Smooth muscle cell (in vitro differentiated cells): Measurements from ENCODE around the gene KIAA0930. TPM values are rescaled to one million over a fixed set of nuclear protein-coding genes. Genes with fewer than 3 reads are reported as not detected.
A peak's percentile ranks its signal among the peaks of the same experiment; 100 is the strongest.

Experiments used
- DNase-seq: peaks from one replicate; lab custom pipeline; 2025; ENCODE audit not compliant: unreplicated experiment; lab: John Stamatoyannopoulos, UW
- H2AFZ ChIP-seq: fragments of 200-600 bp; sonication (generic); 2 replicates; pipeline ENCODE4 v1.6.0; 2016; ENCODE audit warnings: antibody characterized with exemption, low read depth, mild to moderate bottlenecking
- H3F3A ChIP-seq: fragments of 200-600 bp; sonication (generic); 2 replicates; pipeline ENCODE4 v1.6.0; 2017; ENCODE audit warnings: antibody characterized with exemption, low read depth
- H3K27ac ChIP-seq: fragments of 200-600 bp; sonication (generic); 2 replicates; pipeline ENCODE4 v1.5.1; 2016; ENCODE audit warnings: low read depth, mild to moderate bottlenecking
- H3K27me3 ChIP-seq: fragments of 200-600 bp; sonication (generic); 2 replicates; pipeline ENCODE4 v1.6.1; 2016; ENCODE audit warnings: low read depth, mild to moderate bottlenecking
- H3K36me3 ChIP-seq: fragments of 200-600 bp; sonication (generic); 2 replicates; pipeline ENCODE4 v1.5.1; 2016; ENCODE audit warnings: low read depth
- H3K4me1 ChIP-seq: fragments of 200-600 bp; sonication (generic); 2 replicates; pipeline ENCODE4 v1.5.1; 2016; ENCODE audit warnings: low read depth
- H3K4me2 ChIP-seq: fragments of 200-600 bp; sonication (generic); 2 replicates; pipeline ENCODE4 v1.6.0; 2016; ENCODE audit warnings: mild to moderate bottlenecking
- H3K4me3 ChIP-seq: fragments of 200-600 bp; sonication (generic); 2 replicates; pipeline ENCODE4 v1.5.1; 2016; ENCODE audit warnings: mild to moderate bottlenecking
- H3K79me2 ChIP-seq: fragments of 200-600 bp; sonication (generic); 2 replicates; pipeline ENCODE4 v1.6.0; 2016; ENCODE audit warnings: low read depth, mild to moderate bottlenecking
- H3K9ac ChIP-seq: fragments of 200-600 bp; sonication (generic); 2 replicates; pipeline ENCODE4 v1.6.0; 2016; ENCODE audit warnings: low read depth
- H3K9me3 ChIP-seq: fragments of 200-600 bp; sonication (generic); replicated peaks from 2 replicates; pipeline ENCODE4 v1.5.1; 2016; ENCODE audit warnings: low read depth
- H4K20me1 ChIP-seq: fragments of 200-600 bp; sonication (generic); 2 replicates; pipeline ENCODE4 v1.6.0; 2016; ENCODE audit warnings: low read depth
- WGBS: methylation state at CpG from one replicate; pipeline ENCODE4 v1.1.7; 2016; ENCODE audit warnings: low lambda C conversion rate; 5-methylcytosine and 5-hydroxymethylcytosine counted together
- polyA plus RNA-seq: library from polyadenylated mRNA; unstranded; fragments of >200 nt; fragmentation: Nextera tagmentation; extraction: Ambion mirVana; gene quantifications from 2 replicates; pipeline ENCODE4 v1.2.1, GENCODE V29; 2016
- total RNA-seq: library from RNA; depleted of rRNA; stranded (reverse); fragments of >200 nt; gene quantifications from 2 replicates; pipeline ENCODE4 v1.2.3, GENCODE V29; 2014
- TF ChIP-seq, protein P1 (sequence below): fragments of 200-600 bp; sonication (generic); IDR thresholded peaks from 2 replicates; pipeline ENCODE4 v1.5.1; 2017; ENCODE audit warnings: borderline replicate concordance, mild to moderate bottlenecking, antibody characterized with exemption; ENCODE audit not compliant: insufficient read depth, poor library complexity, severe bottlenecking

KIAA0930 gene
- 35.9 and 44.8 TPM in 2 replicates for total RNA-seq
- 37.6 and 49.0 TPM in 2 replicates for polyA plus RNA-seq

DNA sequence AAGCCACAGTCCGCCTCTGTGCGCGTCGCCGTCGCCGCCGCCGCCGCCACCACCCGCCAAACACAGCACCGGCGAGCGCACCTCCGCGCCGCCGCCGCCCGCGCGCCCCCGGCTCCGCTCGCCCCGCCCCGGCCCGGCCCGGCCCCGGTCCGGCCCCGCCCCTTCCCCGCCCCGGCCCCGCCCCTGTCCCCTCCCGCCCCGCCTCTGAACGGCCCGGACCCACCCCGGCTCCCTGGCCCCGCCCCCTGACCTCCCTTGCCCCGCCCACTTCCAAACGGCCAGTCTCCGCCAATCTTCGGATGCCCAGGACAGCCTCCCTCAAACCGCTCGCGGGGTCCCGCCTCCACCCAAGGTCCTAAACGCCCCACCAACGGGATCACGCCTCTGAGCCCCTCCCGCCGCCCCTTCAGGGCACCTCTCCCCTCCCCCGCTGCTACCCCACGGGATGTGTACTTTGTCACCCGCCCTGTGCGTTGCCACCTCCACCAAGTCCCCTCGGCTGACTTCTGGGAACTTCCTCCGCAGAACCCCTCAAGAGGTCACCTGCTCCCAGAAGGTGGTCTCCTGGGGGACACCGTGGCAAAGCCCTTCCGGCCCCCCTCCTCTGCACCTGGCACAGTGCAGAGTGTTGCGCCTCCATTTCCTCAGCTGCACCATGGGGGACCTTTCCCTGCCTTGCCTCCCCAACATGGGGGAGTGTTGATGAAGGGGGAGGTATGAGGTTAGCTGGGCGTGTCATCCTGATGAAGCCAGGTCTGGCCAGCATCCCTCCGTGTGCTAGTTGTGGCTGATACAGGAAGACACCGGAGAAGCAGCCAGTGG, at the start of gene KIAA0930:
Gene KIAA0930, minus strand, starts transcription at position 85 of the 822 bp plus-strand sequence. CDS start 191 bp downstream, outside the sequence.
- Histone ChIP-seq H2AFZ (peak within 1 kb of the TSS; percentile 58), H3K9me3 (no peaks in the 10 kb centered on the region), H3K4me2 (peak within 1 kb of the TSS; percentile 99), H3K9ac (peak within 1 kb of the TSS; percentile 59), H3K79me2 (peaks cover 28% of the 10 kb centered on the region), H4K20me1 (peaks cover 43% of the 10 kb centered on the region), H3K27ac (peak within 1 kb of the TSS; percentile 11), H3K36me3 (no peaks in the 10 kb centered on the region), H3F3A (peaks cover 12% of the 10 kb centered on the region), H3K27me3 (no peaks in the 10 kb centered on the region), H3K4me3 (peak within 1 kb of the TSS; percentile 71), H3K4me1 (peaks cover 13% of the 10 kb centered on the region)
- TF ChIP-seq, protein P1, sequence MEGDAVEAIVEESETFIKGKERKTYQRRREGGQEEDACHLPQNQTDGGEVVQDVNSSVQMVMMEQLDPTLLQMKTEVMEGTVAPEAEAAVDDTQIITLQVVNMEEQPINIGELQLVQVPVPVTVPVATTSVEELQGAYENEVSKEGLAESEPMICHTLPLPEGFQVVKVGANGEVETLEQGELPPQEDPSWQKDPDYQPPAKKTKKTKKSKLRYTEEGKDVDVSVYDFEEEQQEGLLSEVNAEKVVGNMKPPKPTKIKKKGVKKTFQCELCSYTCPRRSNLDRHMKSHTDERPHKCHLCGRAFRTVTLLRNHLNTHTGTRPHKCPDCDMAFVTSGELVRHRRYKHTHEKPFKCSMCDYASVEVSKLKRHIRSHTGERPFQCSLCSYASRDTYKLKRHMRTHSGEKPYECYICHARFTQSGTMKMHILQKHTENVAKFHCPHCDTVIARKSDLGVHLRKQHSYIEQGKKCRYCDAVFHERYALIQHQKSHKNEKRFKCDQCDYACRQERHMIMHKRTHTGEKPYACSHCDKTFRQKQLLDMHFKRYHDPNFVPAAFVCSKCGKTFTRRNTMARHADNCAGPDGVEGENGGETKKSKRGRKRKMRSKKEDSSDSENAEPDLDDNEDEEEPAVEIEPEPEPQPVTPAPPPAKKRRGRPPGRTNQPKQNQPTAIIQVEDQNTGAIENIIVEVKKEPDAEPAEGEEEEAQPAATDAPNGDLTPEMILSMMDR = no peak
- 17% methylated on average over 17 of the region's 66 CpGs for WGBS
- peak; percentile 68 for DNase-seq

GRCh38 chr22:45286854-45287551, 46.3 kb upstream of the KIAA0930 start:
- no peak overlapping the region for H3K4me2 ChIP-seq
- no peak overlapping the region for H3K27ac ChIP-seq
- TF ChIP-seq, protein P1 = no peak
- H4K20me1 ChIP-seq = no peaks in the 10 kb centered on the region
- H3K36me3 ChIP-seq = no peaks in the 10 kb centered on the region
- no peak overlapping the region for H3K4me3 ChIP-seq
- H3K79me2 ChIP-seq = no peaks in the 10 kb centered on the region
- H3K27me3 ChIP-seq = peaks cover 32% of the 10 kb centered on the region
- peaks cover 7% of the 10 kb centered on the region for H3K4me1 ChIP-seq
- WGBS = 78% methylated on average over 12 of the region's 12 CpGs
- H3K9me3 ChIP-seq = no peaks in the 10 kb centered on the region
- H3K9ac ChIP-seq = no peak overlapping the region
- H2AFZ ChIP-seq = no peak overlapping the region
- H3F3A ChIP-seq = peaks cover 4% of the 10 kb centered on the region
- DNase-seq = no peak

DNA sequence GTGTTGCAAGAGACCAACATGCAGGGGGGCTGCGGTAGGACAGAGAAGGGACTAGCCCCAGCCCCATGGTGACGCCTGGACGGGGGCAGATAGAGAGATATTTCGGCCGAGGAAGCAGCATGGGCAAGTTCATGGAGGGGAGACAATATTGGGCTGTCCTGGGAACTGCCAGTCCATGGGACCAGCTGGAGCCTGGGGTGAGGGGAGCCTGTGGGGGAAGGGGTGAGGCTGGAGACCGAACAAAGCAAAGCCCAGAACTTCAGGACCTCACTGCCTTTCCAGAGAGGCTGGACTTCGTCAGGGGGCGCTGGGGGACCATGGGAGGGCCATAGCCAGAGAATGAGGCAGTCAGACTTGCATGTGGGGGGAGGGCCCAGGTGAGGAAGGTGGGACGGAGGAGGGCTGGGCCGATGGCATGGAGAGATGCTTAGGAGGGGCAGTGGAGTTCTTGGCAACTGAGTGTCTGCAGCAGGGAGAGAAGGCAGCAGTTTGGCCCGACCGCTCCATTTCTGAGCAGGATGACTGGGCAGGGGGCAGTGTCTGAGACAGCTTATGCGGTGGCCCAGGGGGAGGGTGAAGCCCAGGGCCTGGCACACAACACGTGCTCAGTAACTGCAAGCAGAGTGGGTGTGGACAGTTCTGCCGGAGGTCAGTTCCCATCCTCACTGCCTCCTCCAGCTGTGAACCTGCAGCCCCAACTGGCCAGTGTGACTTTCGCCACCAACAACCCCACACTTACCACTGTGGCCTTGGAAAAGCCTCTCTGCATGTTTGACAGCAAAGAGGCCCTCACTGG, 44.8 kb upstream of the KIAA0930 start:
- H3K4me2 ChIP-seq = peak overlapping the region; percentile 84
- H4K20me1 ChIP-seq = no peaks in the 10 kb centered on the region
- TF ChIP-seq, protein P1 = no peak
- no peaks in the 10 kb centered on the region for H3K36me3 ChIP-seq
- peaks cover 4% of the 10 kb centered on the region for H3F3A ChIP-seq
- peaks cover 32% of the 10 kb centered on the region for H3K27me3 ChIP-seq
- no peak overlapping the region for H2AFZ ChIP-seq
- WGBS = 43% methylated on average over 15 of the region's 16 CpGs
- H3K79me2 ChIP-seq = no peaks in the 10 kb centered on the region
- no peak overlapping the region for H3K9ac ChIP-seq
- H3K9me3 ChIP-seq = no peaks in the 10 kb centered on the region
- H3K27ac ChIP-seq = no peak overlapping the region
- H3K4me1 ChIP-seq = peaks cover 7% of the 10 kb centered on the region
- H3K4me3 ChIP-seq = peak overlapping the region; percentile 38
- DNase-seq = no peak
